RKO (cell line): ENCODE results near the gene MOV10.

Source experiments
- DNase-seq: peaks from one replicate; pipeline ENCODE4 v3.0.0-alpha.2; 2016; ENCODE audit warnings: low spot score

MOV10 gene

GRCh38 chr1:112731451-112731850 lies 57.0 kb downstream of the MOV10 start:
- no peak for DNase-seq

- peak; percentile 99 for DNase-seq
These were observed 61.3 kb downstream of the MOV10 start for GRCh38 chr1:112735752-112736151.

- DNase-seq, result no peak
These were observed 63.1 kb downstream of the MOV10 start for GRCh38 chr1:112737573-112737972.

- DNase-seq, result no peak
These were observed 68.9 kb downstream of the MOV10 start for GRCh38 chr1:112743174-112744008.

- DNase-seq, result no peak
These were observed 69.6 kb downstream of the MOV10 start for GRCh38 chr1:112744009-112744578.

- DNase-seq, result no peak
These were observed 73.9 kb downstream of the MOV10 start for GRCh38 chr1:112748396-112748795.
